Activated CD4-positive, alpha-beta memory T cell treated with anti-CD3 and anti-CD28 coated beads, Interleukin-2, amount 10 ng/mL, durations not matched to agents 7 days and 5 days (primary cell): ENCODE data around the gene LDAF1. TPM values are rescaled to one million over a fixed set of nuclear protein-coding genes. Genes with fewer than 3 reads are reported as not detected.
"Not testable (repeated sequence)": the region's sequence is repeated elsewhere in the genome, so short reads cannot be mapped to it uniquely, and the experiment has no call there.

Experiments
- CTCF ChIA-PET: fragments of 350-600 bp; sonication (Branson Sonifier 250); formaldehyde crosslinking; loops from one replicate; lab custom pipeline; 2021; ENCODE audit warnings: antibody characterized with exemption, inconsistent platforms; lab: Charles Lee
- POLR2A ChIA-PET: fragments of 350-600 bp; sonication (Branson Sonifier 250); formaldehyde crosslinking; loops from one replicate; lab custom pipeline; 2021; ENCODE audit warnings: antibody characterized with exemption; lab: Charles Lee
- DNase-seq: peaks from one replicate; pipeline ENCODE4 v3.0.0-alpha.2; 2020
- H3K27ac Mint-ChIP-seq: one replicate; pipeline ENCODE4 v1.8.0; 2021; ENCODE audit warnings: mild to moderate bottlenecking, mixed read lengths
- H3K27me3 Mint-ChIP-seq: one replicate; pipeline ENCODE4 v1.8.0; 2021; ENCODE audit warnings: mixed read lengths
- H3K36me3 Mint-ChIP-seq: one replicate; pipeline ENCODE4 v1.8.0; 2021; ENCODE audit warnings: low read depth, mixed read lengths
- H3K4me1 Mint-ChIP-seq: one replicate; pipeline ENCODE4 v1.8.0; 2021; ENCODE audit warnings: mixed read lengths
- H3K4me3 Mint-ChIP-seq: one replicate; pipeline ENCODE4 v1.8.0; 2021; ENCODE audit warnings: mild to moderate bottlenecking, mixed read lengths
- H3K9me3 Mint-ChIP-seq: one replicate; pipeline ENCODE4 v1.8.0; 2021; ENCODE audit warnings: mixed read lengths
- total RNA-seq, 2 experiments: library from RNA; stranded (reverse); gene quantifications; one replicate each; pipeline ENCODE4 v1.2.3, GENCODE V29; 2021

The LDAF1 gene
- total RNA-seq = 10 to 100 TPM; 15.8 to 19.2 TPM

GRCh38 chr16:21158208-21159110, at the start of gene LDAF1:
LDAF1 (plus strand) TSS chr16:21158674; CDS start chr16:21161183, 2,509 bp downstream.
- peaks cover 12% of the 10 kb centered on the region for H3K36me3 Mint-ChIP-seq
- peak within 1 kb of the TSS; percentile 64 for H3K27ac Mint-ChIP-seq
- CTCF ChIA-PET = interaction anchor here (1.1 to 3.2 kb wide), 4 partner anchors 10 to 310 kb away, joined by 3 to 13 read pairs (median 4); no protein-coding TSS in a partner anchor
- no peaks in the 10 kb centered on the region for H3K9me3 Mint-ChIP-seq
- no peaks in the 10 kb centered on the region for H3K27me3 Mint-ChIP-seq
- H3K4me3 Mint-ChIP-seq = peak within 1 kb of the TSS; percentile 90
- DNase-seq = peak; percentile 86
- H3K4me1 Mint-ChIP-seq = peaks cover 27% of the 10 kb centered on the region
- POLR2A ChIA-PET = interaction anchor here (0.6 to 1.7 kb wide), 5 partner anchors 31 to 422 kb away, joined by 3 to 5 read pairs (median 3); partner anchors contain the start of genes ERI2, REXO5 and THUMPD1

GRCh38 chr16:21115551-21115950, 42.9 kb upstream of the LDAF1 start:
- POLR2A ChIA-PET, H3K36me3 Mint-ChIP-seq, DNase-seq, H3K4me1 Mint-ChIP-seq, H3K9me3 Mint-ChIP-seq, H3K27me3 Mint-ChIP-seq, CTCF ChIA-PET, H3K4me3 Mint-ChIP-seq, H3K27ac Mint-ChIP-seq: not testable (repeated sequence)

- no peak for DNase-seq
- peak overlapping the region; percentile 2 for H3K4me3 Mint-ChIP-seq
- CTCF ChIA-PET = no interaction called here
- peaks cover 3% of the 10 kb centered on the region for H3K4me1 Mint-ChIP-seq
- H3K27me3 Mint-ChIP-seq = no peaks in the 10 kb centered on the region
- H3K36me3 Mint-ChIP-seq = no peaks in the 10 kb centered on the region
- peaks cover 5% of the 10 kb centered on the region for H3K9me3 Mint-ChIP-seq
- POLR2A ChIA-PET = no interaction called here
- no peak overlapping the region for H3K27ac Mint-ChIP-seq
Measured at GRCh38 chr16:21116148-21116693, 42.3 kb upstream of the LDAF1 start.

GRCh38 chr16:21117567-21117966, 40.9 kb upstream of the LDAF1 start:
- no peak overlapping the region for H3K4me3 Mint-ChIP-seq
- ChIA-PET CTCF (no interaction called here), POLR2A (no interaction called here)
- H3K9me3 Mint-ChIP-seq = peaks cover 5% of the 10 kb centered on the region
- DNase-seq = no peak
- H3K27me3 Mint-ChIP-seq = no peaks in the 10 kb centered on the region
- peaks cover 3% of the 10 kb centered on the region for H3K4me1 Mint-ChIP-seq
- H3K36me3 Mint-ChIP-seq = no peaks in the 10 kb centered on the region
- no peak overlapping the region for H3K27ac Mint-ChIP-seq

- H3K27me3 Mint-ChIP-seq = no peaks in the 10 kb centered on the region
- ChIA-PET POLR2A (no interaction called here), CTCF (no interaction called here)
- no peak overlapping the region for H3K4me3 Mint-ChIP-seq
- no peaks in the 10 kb centered on the region for H3K36me3 Mint-ChIP-seq
- H3K27ac Mint-ChIP-seq = no peak overlapping the region
- H3K4me1 Mint-ChIP-seq = peaks cover 3% of the 10 kb centered on the region
- DNase-seq = no peak
- peaks cover 5% of the 10 kb centered on the region for H3K9me3 Mint-ChIP-seq
Measured at GRCh38 chr16:21120976-21121520, 37.4 kb upstream of the LDAF1 start.

GRCh38 chr16:21125191-21125590, 33.3 kb upstream of the LDAF1 start:
- Mint-ChIP-seq H3K4me3 (no peak overlapping the region), H3K27me3 (no peaks in the 10 kb centered on the region), H3K4me1 (no peaks in the 10 kb centered on the region), H3K36me3 (no peaks in the 10 kb centered on the region), H3K27ac (no peak overlapping the region), H3K9me3 (no peaks in the 10 kb centered on the region)
- DNase-seq = no peak
- ChIA-PET CTCF (no interaction called here), POLR2A (no interaction called here)

- Mint-ChIP-seq H3K9me3 (no peaks in the 10 kb centered on the region), H3K36me3 (no peaks in the 10 kb centered on the region), H3K27ac (no peak overlapping the region), H3K27me3 (peaks cover 2% of the 10 kb centered on the region), H3K4me3 (no peak overlapping the region), H3K4me1 (no peaks in the 10 kb centered on the region)
- no peak for DNase-seq
- ChIA-PET POLR2A (no interaction called here), CTCF (no interaction called here)
Measured at GRCh38 chr16:21126518-21126917, 32.0 kb upstream of the LDAF1 start.

GRCh38 chr16:21128991-21129390, 29.5 kb upstream of the LDAF1 start:
- no peaks in the 10 kb centered on the region for H3K4me1 Mint-ChIP-seq
- no peak overlapping the region for H3K4me3 Mint-ChIP-seq
- CTCF ChIA-PET = interaction anchor here (0.8 kb wide), 1 partner anchor 1079 kb away, joined by 3 read pairs; no protein-coding TSS in a partner anchor

GRCh38 chr16:21130811-21131210, 27.7 kb upstream of the LDAF1 start:
- no peak overlapping the region for H3K4me3 Mint-ChIP-seq
- H3K36me3 Mint-ChIP-seq = no peaks in the 10 kb centered on the region
- peaks cover 3% of the 10 kb centered on the region for H3K27me3 Mint-ChIP-seq
- no peaks in the 10 kb centered on the region for H3K4me1 Mint-ChIP-seq
- POLR2A ChIA-PET = no interaction called here
- H3K9me3 Mint-ChIP-seq = no peaks in the 10 kb centered on the region
- DNase-seq = no peak
- H3K27ac Mint-ChIP-seq = no peak overlapping the region
- CTCF ChIA-PET = no interaction called here

More at GRCh38 chr16:21128991-21129390, 29.5 kb upstream of the LDAF1 start:
- POLR2A ChIA-PET = no interaction called here
- Mint-ChIP-seq H3K27me3 (peaks cover 2% of the 10 kb centered on the region), H3K9me3 (no peaks in the 10 kb centered on the region), H3K27ac (no peak overlapping the region), H3K36me3 (no peaks in the 10 kb centered on the region)
- DNase-seq = no peak

- no peaks in the 10 kb centered on the region for H3K4me1 Mint-ChIP-seq
- peaks cover 4% of the 10 kb centered on the region for H3K27me3 Mint-ChIP-seq
- no peak overlapping the region for H3K27ac Mint-ChIP-seq
- POLR2A ChIA-PET = no interaction called here
- CTCF ChIA-PET = no interaction called here
- no peak overlapping the region for H3K4me3 Mint-ChIP-seq
- H3K36me3 Mint-ChIP-seq = no peaks in the 10 kb centered on the region
- H3K9me3 Mint-ChIP-seq = no peaks in the 10 kb centered on the region
- DNase-seq = no peak
Measured at GRCh38 chr16:21134053-21134452, 24.4 kb upstream of the LDAF1 start.

GRCh38 chr16:21145738-21146137, 12.7 kb upstream of the LDAF1 start:
- H3K4me1 Mint-ChIP-seq = no peaks in the 10 kb centered on the region
- no peak overlapping the region for H3K4me3 Mint-ChIP-seq
- H3K27me3 Mint-ChIP-seq = peaks cover 35% of the 10 kb centered on the region
- no peaks in the 10 kb centered on the region for H3K9me3 Mint-ChIP-seq
- ChIA-PET CTCF (no interaction called here), POLR2A (no interaction called here)
- H3K27ac Mint-ChIP-seq = no peak overlapping the region
- no peak for DNase-seq
- H3K36me3 Mint-ChIP-seq = no peaks in the 10 kb centered on the region

GRCh38 chr16:21150375-21151001, 8.0 kb upstream of the LDAF1 start, which contains the start of gene DNAH3:
DNAH3 (minus strand) TSS chr16:21150846; CDS start chr16:21150319, 527 bp downstream.
- H3K36me3 Mint-ChIP-seq = no peaks in the 10 kb centered on the region
- ChIA-PET POLR2A (no interaction called here), CTCF (interaction anchor here (0.6 kb wide), 1 partner anchor 377 kb away, joined by 3 read pairs; no protein-coding TSS in a partner anchor)
- no peaks in the 10 kb centered on the region for H3K4me1 Mint-ChIP-seq
- H3K27ac Mint-ChIP-seq = no peak within 1 kb of the TSS
- H3K27me3 Mint-ChIP-seq = peaks cover 29% of the 10 kb centered on the region
- DNase-seq = no peak
- no peak within 1 kb of the TSS for H3K4me3 Mint-ChIP-seq
- H3K9me3 Mint-ChIP-seq = no peaks in the 10 kb centered on the region
